Liver (tissue), 9 donors: ENCODE measurements around the gene TGIF2. TPM values are rescaled to one million over a fixed set of nuclear protein-coding genes. Genes with fewer than 3 reads are reported as not detected.

Experiments
- DNase-seq: peaks from one replicate; pipeline ENCODE4 v3.0.0-alpha.2; 2017; ENCODE audit warnings: low spot score
- H3K27ac ChIP-seq, 2 donors: one replicate each; pipeline ENCODE4 v1.7.0; 2013; ENCODE audit warnings: inconsistent platforms in 2 of 2, low read length in 2 of 2, control low read depth in 1 of 2, low read depth in 1 of 2, mild to moderate bottlenecking in 1 of 2
- H3K27me3 ChIP-seq, 4 donors: one replicate each; pipeline versions ENCODE4 v1.6.1 to v1.7.0; 2013; ENCODE audit warnings: low read length in 3 of 4, inconsistent platforms in 1 of 4, mild to moderate bottlenecking in 1 of 4, moderate library complexity in 1 of 4; ENCODE audit not compliant: control insufficient read depth in 4 of 4, insufficient read depth in 4 of 4
- H3K36me3 ChIP-seq, 4 donors: one replicate each; pipeline versions ENCODE4 v1.6.1 to v1.7.0; 2013; ENCODE audit warnings: low read length in 3 of 4, mild to moderate bottlenecking in 3 of 4, low read depth in 1 of 4, moderate library complexity in 1 of 4; ENCODE audit not compliant: control insufficient read depth in 4 of 4, insufficient read depth in 3 of 4
- H3K4me1 ChIP-seq, 4 donors: one replicate each; pipeline versions ENCODE4 v1.6.1 to v1.7.0; 2013; ENCODE audit warnings: low read length in 3 of 4, mild to moderate bottlenecking in 3 of 4, moderate library complexity in 1 of 4; ENCODE audit not compliant: control insufficient read depth in 4 of 4, insufficient read depth in 4 of 4
- H3K4me3 ChIP-seq, 3 donors: one replicate each; pipeline versions ENCODE4 v1.6.1 to v1.7.0; 2013; ENCODE audit warnings: low read length in 3 of 3, control low read depth in 1 of 3, low read depth in 1 of 3, mild to moderate bottlenecking in 1 of 3
- H3K9ac ChIP-seq, 2 donors: one replicate each; pipeline ENCODE4 v1.7.0; 2013; ENCODE audit warnings: low read length in 2 of 2, mild to moderate bottlenecking in 2 of 2, moderate library complexity in 2 of 2, control low read depth in 1 of 2, low read depth in 1 of 2
- H3K9me3 ChIP-seq, 4 donors: one replicate each; pipeline versions ENCODE4 v1.6.1 to v1.7.0; 2013; ENCODE audit warnings: low read length in 3 of 4; ENCODE audit not compliant: control insufficient read depth in 4 of 4
- CTCF ChIP-seq: fragments of 150-350 bp; IDR thresholded peaks from 2 replicates; pipeline ENCODE4 v1.5.1; 2017; ENCODE audit warnings: improper control_type of control experiment, low read depth, low read length; ENCODE audit not compliant: missing input control
- EGR1 ChIP-seq, 2 donors: IDR thresholded peaks; 2 replicates each; pipeline ENCODE4 v1.6.1; 2016 to 2018; ENCODE audit warnings: antibody characterized with exemption in 2 of 2, low read depth in 2 of 2
- FOXA1 ChIP-seq: IDR thresholded peaks from 2 replicates; pipeline ENCODE4 v1.6.1; 2016; ENCODE audit warnings: antibody characterized with exemption
- FOXA2 ChIP-seq: IDR thresholded peaks from 2 replicates; pipeline ENCODE4 v1.6.1; 2016; ENCODE audit warnings: antibody characterized with exemption
- GABPA ChIP-seq, 2 donors: IDR thresholded peaks in 1 of 2; conservative IDR thresholded peaks in 1 of 2; 2 replicates each; pipeline ENCODE4 v1.6.1; 2016; ENCODE audit warnings: antibody characterized with exemption in 2 of 2, mild to moderate bottlenecking in 1 of 2, moderate library complexity in 1 of 2
- HNF4A ChIP-seq, 2 donors: conservative IDR thresholded peaks; 2 replicates each; pipeline ENCODE4 v1.6.1; 2016; ENCODE audit warnings: antibody characterized with exemption in 2 of 2, mild to moderate bottlenecking in 2 of 2
- JUND ChIP-seq, 2 donors: IDR thresholded peaks; 2 replicates each; pipeline ENCODE4 v1.6.1; 2016; ENCODE audit warnings: antibody characterized with exemption in 2 of 2
- RAD21 ChIP-seq, 2 donors: IDR thresholded peaks; 2 replicates each; pipeline ENCODE4 v1.6.1; 2016; ENCODE audit warnings: antibody characterized with exemption in 2 of 2, mild to moderate bottlenecking in 2 of 2
- REST ChIP-seq: IDR thresholded peaks from 2 replicates; pipeline ENCODE4 v1.6.1; 2016; ENCODE audit warnings: antibody characterized with exemption, mild to moderate bottlenecking
- RXRA ChIP-seq, 2 donors: IDR thresholded peaks; 2 replicates each; pipeline ENCODE4 v1.6.1; 2017 to 2018; ENCODE audit warnings: antibody characterized with exemption in 2 of 2, mild to moderate bottlenecking in 1 of 2
- SP1 ChIP-seq: IDR thresholded peaks from 2 replicates; pipeline ENCODE4 v1.6.1; 2018; ENCODE audit warnings: antibody characterized with exemption, mild to moderate bottlenecking
- TAF1 ChIP-seq: conservative IDR thresholded peaks from 2 replicates; pipeline ENCODE4 v1.6.1; 2016; ENCODE audit warnings: antibody characterized with exemption, mild to moderate bottlenecking
- WGBS: extraction: QIAGEN DNeasy Blood & Tissue Kit; methylation state at CpG from one replicate; pipeline ENCODE4 v1.1.7; 2013; 5-methylcytosine and 5-hydroxymethylcytosine counted together
- polyA plus RNA-seq, 2 donors: library from polyadenylated mRNA; stranded (reverse) in 1 of 2; unstranded in 1 of 2; fragments of 200-250 nt in 1 of 2; fragments of >200 nt in 1 of 2; fragmentation: Nextera tagmentation in 1 of 2; extraction: Ambion mirVana in 1 of 2; gene quantifications; one replicate each; pipeline versions ENCODE4 v1.2.1 to v1.2.3, GENCODE V29; 2013 to 2015
- total RNA-seq, 2 donors: library from RNA; depleted of rRNA; stranded (reverse); fragments of >200 nt; gene quantifications; one replicate each; pipeline ENCODE4 v1.2.3, GENCODE V29; 2014
- TF ChIP-seq, protein P1 (sequence below): IDR thresholded peaks from 2 replicates; pipeline ENCODE4 v1.6.1; 2016; ENCODE audit warnings: antibody characterized with exemption
- TF ChIP-seq, protein P2 (sequence below): IDR thresholded peaks from 2 replicates; pipeline ENCODE4 v1.6.1; 2016; ENCODE audit warnings: antibody characterized with exemption
- donor health status: healthy.
- donor health status: healthy.
- donor health status: healthy.
- donor health status: healthy.
- donor health status: healthy.

The TGIF2 gene
- total and polyA plus RNA-seq, 4 donors = 3.7 to 7.9 (median 4.3) TPM

DNA sequence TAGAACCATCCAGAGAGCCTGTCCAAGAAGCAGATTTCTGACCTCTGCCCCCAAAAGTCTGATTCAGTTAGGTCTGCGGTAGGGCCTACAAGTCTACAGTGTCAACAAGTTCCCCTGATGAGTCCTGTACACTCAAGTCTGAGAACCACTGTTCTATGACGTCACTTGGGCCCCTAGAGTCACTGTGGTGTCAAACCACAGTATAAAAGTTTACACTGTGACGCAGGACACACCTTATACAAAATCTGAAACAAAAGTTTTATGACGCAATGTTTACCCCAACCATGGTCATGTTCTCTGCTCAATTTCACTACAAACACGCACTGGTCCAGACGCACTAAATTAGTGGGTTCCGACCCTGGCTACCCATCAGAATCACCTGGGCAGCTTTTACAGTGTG lies 54.7 kb downstream of the TGIF2 start:
- Histone ChIP-seq H3K36me3 (no peaks in the 10 kb centered on the region), H3K27ac (no peak overlapping the region), H3K4me1 (peaks cover 0 to 4% (median 1%) of the 10 kb centered on the region in 4 donors), H3K9me3 (no peaks in the 10 kb centered on the region), H3K27me3 (no peaks in the 10 kb centered on the region), H3K4me3 (no peak overlapping the region), H3K9ac (no peak overlapping the region)
- WGBS = 92% methylated on average over 7 of the region's 7 CpGs
- TF ChIP-seq JUND (IDR thresholded peaks at IDR 0.05) (no peak), RAD21 (IDR thresholded peaks at IDR 0.05) (no peak), REST (no peak)
- no peak for DNase-seq

DNA sequence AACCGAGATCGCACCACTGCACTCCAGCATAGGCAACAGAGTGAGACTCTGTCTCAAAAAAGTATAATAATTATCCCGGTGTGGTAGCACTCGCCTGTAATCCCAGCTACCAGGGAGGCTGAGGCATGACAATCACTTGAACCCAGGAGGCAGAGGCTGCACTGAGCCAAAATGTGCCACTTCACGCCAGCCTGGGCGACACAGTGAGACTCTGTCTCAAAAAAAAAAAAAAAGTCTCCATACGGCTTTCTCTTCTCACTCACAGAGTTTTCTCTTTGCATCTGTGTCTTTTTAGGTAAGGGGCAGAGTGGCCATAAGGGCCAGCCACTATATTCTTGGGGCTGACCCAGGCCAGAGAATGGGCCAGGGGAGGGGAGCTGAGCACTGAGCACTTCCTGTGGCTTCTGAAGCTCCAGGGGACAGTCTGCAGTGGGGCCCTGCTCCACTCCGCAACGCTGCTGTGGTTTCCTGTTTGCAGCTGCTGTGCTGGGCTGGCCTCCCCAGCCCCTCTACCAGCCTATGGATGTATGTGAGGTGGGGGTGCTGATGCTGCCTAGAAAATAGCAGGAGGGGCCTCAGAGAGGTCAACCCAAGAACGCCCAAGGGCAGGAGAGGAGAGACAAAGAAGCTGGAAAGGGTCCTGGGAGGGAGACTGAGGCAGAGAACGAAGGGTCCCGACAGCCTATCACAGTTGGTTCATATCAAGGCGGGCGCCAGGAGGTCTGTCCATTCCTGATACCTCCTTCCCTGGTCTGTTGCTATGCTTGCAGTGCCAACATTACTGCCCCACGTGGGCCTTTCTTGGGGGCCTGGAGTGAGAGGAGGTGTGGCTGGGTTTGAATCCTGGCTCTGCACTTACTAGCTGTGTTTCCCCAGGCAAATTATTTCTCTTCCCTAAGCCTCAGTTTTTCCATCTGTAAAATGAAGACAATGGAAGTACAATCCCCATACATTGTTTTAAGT lies 56.6 kb downstream of the TGIF2 start:
- H3K27me3 ChIP-seq = no peaks in the 10 kb centered on the region
- no peaks in the 10 kb centered on the region for H3K9me3 ChIP-seq
- DNase-seq = no peak
- TF ChIP-seq SP1 (no peak), RXRA (IDR thresholded peaks at IDR 0.05) (no peak), JUND (IDR thresholded peaks at IDR 0.05) (no peak), RAD21 (IDR thresholded peaks at IDR 0.05) (no peak), FOXA2 (no peak), HNF4A (conservative IDR thresholded peaks at IDR 0.05) (no peak), EGR1 (IDR thresholded peaks at IDR 0.05; ENCODE audit: low read depth in 2 of 2) (no peak), GABPA (IDR thresholded peaks at IDR 0.05 in 1 of 2, conservative IDR thresholded peaks at IDR 0.05 in 1 of 2) (no peak), CTCF (no peak), FOXA1 (no peak), TAF1 (no peak)
- TF ChIP-seq, protein P1, sequence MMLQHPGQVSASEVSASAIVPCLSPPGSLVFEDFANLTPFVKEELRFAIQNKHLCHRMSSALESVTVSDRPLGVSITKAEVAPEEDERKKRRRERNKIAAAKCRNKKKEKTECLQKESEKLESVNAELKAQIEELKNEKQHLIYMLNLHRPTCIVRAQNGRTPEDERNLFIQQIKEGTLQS = no peak
- TF ChIP-seq, protein P2, sequence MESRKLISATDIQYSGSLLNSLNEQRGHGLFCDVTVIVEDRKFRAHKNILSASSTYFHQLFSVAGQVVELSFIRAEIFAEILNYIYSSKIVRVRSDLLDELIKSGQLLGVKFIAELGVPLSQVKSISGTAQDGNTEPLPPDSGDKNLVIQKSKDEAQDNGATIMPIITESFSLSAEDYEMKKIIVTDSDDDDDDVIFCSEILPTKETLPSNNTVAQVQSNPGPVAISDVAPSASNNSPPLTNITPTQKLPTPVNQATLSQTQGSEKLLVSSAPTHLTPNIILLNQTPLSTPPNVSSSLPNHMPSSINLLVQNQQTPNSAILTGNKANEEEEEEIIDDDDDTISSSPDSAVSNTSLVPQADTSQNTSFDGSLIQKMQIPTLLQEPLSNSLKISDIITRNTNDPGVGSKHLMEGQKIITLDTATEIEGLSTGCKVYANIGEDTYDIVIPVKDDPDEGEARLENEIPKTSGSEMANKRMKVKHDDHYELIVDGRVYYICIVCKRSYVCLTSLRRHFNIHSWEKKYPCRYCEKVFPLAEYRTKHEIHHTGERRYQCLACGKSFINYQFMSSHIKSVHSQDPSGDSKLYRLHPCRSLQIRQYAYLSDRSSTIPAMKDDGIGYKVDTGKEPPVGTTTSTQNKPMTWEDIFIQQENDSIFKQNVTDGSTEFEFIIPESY = no peak
- 84% methylated on average over 15 of the region's 15 CpGs for WGBS
- no peaks in the 10 kb centered on the region for H3K36me3 ChIP-seq
- no peak overlapping the region for H3K27ac ChIP-seq
- H3K9ac ChIP-seq = no peak overlapping the region
- no peak overlapping the region for H3K4me3 ChIP-seq
- no peaks in the 10 kb centered on the region for H3K4me1 ChIP-seq
